Breast epithelium (tissue), 3 donors: ENCODE measurements around the gene CCDC17.

Experiments used
- POLR2A ChIP-seq: fragments of 450-650 bp; IDR thresholded peaks from one replicate; pipeline ENCODE4 v1.6.1; 2016; ENCODE audit warnings: antibody characterized with exemption, mild to moderate bottlenecking, moderate library complexity
- POLR2AphosphoS5 ChIP-seq, 3 donors: sonication (generic); formaldehyde crosslinking; IDR thresholded peaks; one replicate each; pipeline ENCODE4 v1.6.1; 2017; ENCODE audit warnings: antibody characterized with exemption in 3 of 3
- TF ChIP-seq, protein P1 (sequence below), 3 donors: fragments of 450-650 bp; IDR thresholded peaks; one replicate each; pipeline ENCODE4 v1.5.1; 2016 to 2017; ENCODE audit warnings: antibody characterized with exemption in 3 of 3, mild to moderate bottlenecking in 3 of 3, moderate library complexity in 3 of 3

DNA sequence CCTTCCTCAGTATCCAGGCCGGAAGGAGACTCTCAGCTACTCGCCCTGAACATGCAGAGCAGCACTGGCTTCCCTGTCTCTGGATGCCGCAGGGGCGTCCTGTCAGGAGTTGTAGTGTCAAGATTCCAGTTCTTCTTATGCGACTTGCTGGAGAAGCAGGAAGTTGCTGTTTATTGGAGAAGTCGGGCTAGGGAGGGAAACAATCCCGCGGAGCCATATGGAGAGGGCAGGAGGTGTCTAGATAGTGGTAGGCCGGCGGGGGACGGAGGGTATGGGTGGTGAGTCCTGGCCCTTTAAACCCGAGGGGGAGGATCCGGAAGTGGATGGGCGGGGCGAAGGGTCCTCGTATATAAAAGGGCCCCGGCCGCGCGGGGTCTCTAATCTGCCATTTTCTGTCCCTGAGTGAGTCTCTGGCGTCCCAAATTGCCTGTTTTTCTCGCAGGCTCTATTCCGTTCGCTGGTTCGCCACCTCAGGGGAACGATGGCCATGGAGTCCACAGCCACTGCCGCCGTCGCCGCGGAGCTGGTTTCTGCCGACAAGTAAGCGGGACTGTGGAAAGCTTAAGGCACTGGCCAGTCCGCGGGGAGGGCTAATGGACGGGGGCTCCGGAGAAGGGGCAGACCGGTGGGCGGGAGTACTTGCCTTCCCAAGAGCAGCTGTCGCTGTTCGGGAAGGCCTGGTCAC is 40.0 kb downstream of the CCDC17 start, which contains the start of gene NASP:
- TF ChIP-seq POLR2A (peak; percentile 72), POLR2AphosphoS5 (IDR thresholded peaks at IDR 0.05) (peak; percentile 65 to 91 (median 83))
- TF ChIP-seq, protein P1, sequence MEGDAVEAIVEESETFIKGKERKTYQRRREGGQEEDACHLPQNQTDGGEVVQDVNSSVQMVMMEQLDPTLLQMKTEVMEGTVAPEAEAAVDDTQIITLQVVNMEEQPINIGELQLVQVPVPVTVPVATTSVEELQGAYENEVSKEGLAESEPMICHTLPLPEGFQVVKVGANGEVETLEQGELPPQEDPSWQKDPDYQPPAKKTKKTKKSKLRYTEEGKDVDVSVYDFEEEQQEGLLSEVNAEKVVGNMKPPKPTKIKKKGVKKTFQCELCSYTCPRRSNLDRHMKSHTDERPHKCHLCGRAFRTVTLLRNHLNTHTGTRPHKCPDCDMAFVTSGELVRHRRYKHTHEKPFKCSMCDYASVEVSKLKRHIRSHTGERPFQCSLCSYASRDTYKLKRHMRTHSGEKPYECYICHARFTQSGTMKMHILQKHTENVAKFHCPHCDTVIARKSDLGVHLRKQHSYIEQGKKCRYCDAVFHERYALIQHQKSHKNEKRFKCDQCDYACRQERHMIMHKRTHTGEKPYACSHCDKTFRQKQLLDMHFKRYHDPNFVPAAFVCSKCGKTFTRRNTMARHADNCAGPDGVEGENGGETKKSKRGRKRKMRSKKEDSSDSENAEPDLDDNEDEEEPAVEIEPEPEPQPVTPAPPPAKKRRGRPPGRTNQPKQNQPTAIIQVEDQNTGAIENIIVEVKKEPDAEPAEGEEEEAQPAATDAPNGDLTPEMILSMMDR (IDR thresholded peaks at IDR 0.05), result peak in 2 of 3 donors; percentile 6 to 7
